GM23338 (cell line): ENCODE results near the gene ATF7IP. TPM values are rescaled to one million over a fixed set of nuclear protein-coding genes. Genes with fewer than 3 reads are reported as not detected.

Experiments used
- ATAC-seq: fragments of 200-7000 bp; cut with Tn5 transposase; 3 replicates; pipeline ENCODE4 v1.9.1; 2020
- DNase-seq: peaks from one replicate; pipeline ENCODE4 v3.0.0-alpha.2; 2015; ENCODE audit warnings: low spot score
- H2AFZ ChIP-seq: fragments of 200-600 bp; sonication (generic); 2 replicates; pipeline ENCODE4 v1.8.0; 2016; ENCODE audit warnings: antibody characterized with exemption, mild to moderate bottlenecking, moderate library complexity
- H3F3A ChIP-seq: fragments of 200-600 bp; sonication (generic); replicated peaks from 2 replicates; pipeline ENCODE4 v1.8.0; 2017; ENCODE audit warnings: antibody characterized with exemption, mixed run types, low read depth
- H3K27ac ChIP-seq: fragments of 200-600 bp; sonication (generic); 2 replicates; pipeline ENCODE4 v1.6.1; 2016; ENCODE audit warnings: low read depth
- H3K27me3 ChIP-seq: fragments of 200-600 bp; sonication (generic); 2 replicates; pipeline ENCODE4 v1.8.0; 2016; ENCODE audit warnings: mild to moderate bottlenecking, mixed run types, moderate library complexity; ENCODE audit not compliant: insufficient read depth
- H3K36me3 ChIP-seq: fragments of 200-600 bp; sonication (generic); 2 replicates; pipeline ENCODE4 v1.8.0; 2016; ENCODE audit warnings: mild to moderate bottlenecking; ENCODE audit not compliant: insufficient read depth
- H3K4me1 ChIP-seq: fragments of 200-600 bp; sonication (generic); 2 replicates; pipeline ENCODE4 v1.8.0; 2016; ENCODE audit warnings: mild to moderate bottlenecking, moderate library complexity; ENCODE audit not compliant: insufficient read depth
- H3K4me2 ChIP-seq: fragments of 200-600 bp; sonication (generic); 2 replicates; pipeline ENCODE4 v1.7.1; 2017; ENCODE audit warnings: mixed run types
- H3K4me3 ChIP-seq: fragments of 200-600 bp; sonication (generic); 2 replicates; pipeline ENCODE4 v1.6.1; 2016; ENCODE audit warnings: mixed run types
- H3K79me2 ChIP-seq: fragments of 200-600 bp; sonication (generic); replicated peaks from 2 replicates; pipeline ENCODE4 v1.8.0; 2017; ENCODE audit warnings: mild to moderate bottlenecking; ENCODE audit not compliant: insufficient read depth
- H3K9me2 ChIP-seq: fragments of 200-600 bp; sonication (generic); 2 replicates; pipeline ENCODE4 v1.8.0; 2017; ENCODE audit not compliant: insufficient read depth
- H4K20me1 ChIP-seq: fragments of 200-600 bp; sonication (generic); replicated peaks from 2 replicates; pipeline ENCODE4 v1.8.0; 2017; ENCODE audit warnings: mild to moderate bottlenecking; ENCODE audit not compliant: insufficient read depth
- H3K27ac Mint-ChIP-seq: 2 replicates; pipeline ENCODE4 v1.8.0; 2020; ENCODE audit warnings: inconsistent platforms, mild to moderate bottlenecking, moderate library complexity, mixed read lengths
- H3K27me3 Mint-ChIP-seq: 3 replicates; pipeline ENCODE4 v1.8.0; 2022; ENCODE audit warnings: low read depth, mild to moderate bottlenecking, moderate library complexity, mixed read lengths, inconsistent platforms; ENCODE audit not compliant: insufficient read depth, poor library complexity
- H3K36me3 Mint-ChIP-seq: 3 replicates; pipeline ENCODE4 v1.8.0; 2021; ENCODE audit warnings: low read depth, mild to moderate bottlenecking, inconsistent platforms, moderate library complexity, mixed read lengths
- H3K4me1 Mint-ChIP-seq: 3 replicates; pipeline ENCODE4 v1.8.0; 2020; ENCODE audit warnings: mild to moderate bottlenecking, inconsistent platforms, mixed read lengths
- H3K4me3 Mint-ChIP-seq: 3 replicates; pipeline ENCODE4 v1.8.0; 2021; ENCODE audit warnings: moderate library complexity, mild to moderate bottlenecking, inconsistent platforms, mixed read lengths
- H3K9me3 Mint-ChIP-seq: 3 replicates; pipeline ENCODE4 v1.8.0; 2020; ENCODE audit warnings: moderate library complexity, mild to moderate bottlenecking, inconsistent platforms, mixed read lengths
- CREB1 ChIP-seq: fragments of 250-450 bp; sonication (Bioruptor Pico); IDR thresholded peaks from 2 replicates; pipeline ENCODE4 v1.5.0; 2020; ENCODE audit warnings: low read depth, mild to moderate bottlenecking, moderate library complexity
- EZH2 ChIP-seq: fragments of 200-600 bp; sonication (generic); IDR thresholded peaks from one replicate; pipeline ENCODE4 v1.8.0; 2017; ENCODE audit warnings: antibody characterized with exemption, mild to moderate bottlenecking, low read depth; ENCODE audit not compliant: unreplicated experiment
- EZH2phosphoT487 ChIP-seq: fragments of 200-600 bp; sonication (generic); IDR thresholded peaks from one replicate; pipeline ENCODE4 v1.8.1; 2018; ENCODE audit warnings: antibody characterized with exemption; ENCODE audit not compliant: unreplicated experiment
- JUNB ChIP-seq: IDR thresholded peaks from one replicate; pipeline ENCODE4 v1.6.1; 2016; ENCODE audit warnings: antibody characterized with exemption; ENCODE audit not compliant: unreplicated experiment
- NANOG ChIP-seq: IDR thresholded peaks from 2 replicates; pipeline ENCODE4 v1.6.1; 2016; ENCODE audit warnings: antibody characterized with exemption, borderline replicate concordance
- POLR2AphosphoS5 ChIP-seq: IDR thresholded peaks from 2 replicates; pipeline ENCODE4 v1.6.1; 2016; ENCODE audit warnings: antibody characterized with exemption, low read depth
- ZNF114 ChIP-seq: fragments of 250-450 bp; sonication (Bioruptor Pico); IDR thresholded peaks from 2 replicates; pipeline ENCODE4 v1.5.0; 2020; ENCODE audit warnings: mild to moderate bottlenecking, moderate library complexity
- ZNF331 ChIP-seq: fragments of 250-450 bp; sonication (Bioruptor Pico); IDR thresholded peaks from 2 replicates; pipeline ENCODE4 v1.5.0; 2020; ENCODE audit warnings: low read depth, mild to moderate bottlenecking, moderate library complexity
- polyA plus RNA-seq: library from polyadenylated mRNA; unstranded; fragments of >200 nt; fragmentation: Nextera tagmentation; extraction: Ambion mirVana; gene quantifications from 2 replicates; pipeline ENCODE4 v1.2.1, GENCODE V29; 2016
- total RNA-seq: library from RNA; depleted of rRNA; stranded (reverse); fragments of >200 nt; shearing (Covaris generic); gene quantifications from 2 replicates; pipeline ENCODE4 v1.2.3, GENCODE V29; 2014
- TF ChIP-seq, protein P1 (sequence below): fragments of 250-450 bp; sonication (Bioruptor Pico); IDR thresholded peaks from 2 replicates; pipeline ENCODE4 v1.5.0; 2020; ENCODE audit warnings: mild to moderate bottlenecking, moderate library complexity

The ATF7IP gene
- total and polyA plus RNA-seq, 2 experiments from 2014 or later: 76.4 to 118 TPM

DNA sequence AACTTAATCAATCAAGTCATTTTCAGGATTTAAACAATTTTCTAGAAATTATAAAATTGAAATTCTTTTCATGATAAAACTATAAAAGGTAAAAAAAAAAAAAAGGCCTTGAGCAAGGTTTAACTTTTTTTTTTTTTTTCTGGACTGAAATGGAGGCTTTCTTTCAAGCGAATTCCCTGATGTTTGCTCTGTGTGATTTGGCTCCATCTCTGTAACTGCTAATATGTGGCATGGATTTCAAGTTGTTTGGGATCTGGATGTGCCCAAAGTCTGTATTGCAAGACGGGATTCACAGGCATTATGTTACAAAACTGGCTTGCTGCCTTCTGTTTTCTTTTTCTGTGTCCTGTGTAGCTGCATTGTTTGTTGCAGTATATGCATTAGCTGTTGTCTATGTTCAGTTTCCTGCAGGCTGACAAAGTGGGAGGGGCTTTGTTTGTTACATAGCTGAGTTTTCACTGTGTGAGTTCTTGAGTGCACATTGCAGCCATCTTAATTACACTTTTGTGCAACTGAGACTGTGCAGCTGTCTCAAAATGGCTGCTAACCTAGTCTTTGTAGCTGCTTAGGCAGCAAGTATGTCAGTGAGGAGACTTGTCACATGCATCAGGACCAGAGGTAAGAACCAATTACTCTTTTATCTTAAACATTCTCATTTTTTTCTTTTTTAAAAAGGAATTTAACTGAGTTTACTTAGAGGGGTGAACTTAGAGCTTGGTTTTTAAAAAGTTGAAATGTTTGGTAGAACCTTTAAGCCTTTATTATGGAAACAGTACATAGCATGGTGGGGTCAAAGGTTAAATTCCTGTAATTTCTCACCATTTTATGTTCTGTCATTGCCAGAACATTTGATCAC lies 19.5 kb downstream of the ATF7IP start:
- peaks cover 55% of the 10 kb centered on the region for H3K4me1 Mint-ChIP-seq
- ATAC-seq: peak; percentile 81
- TF ChIP-seq, protein P1, sequence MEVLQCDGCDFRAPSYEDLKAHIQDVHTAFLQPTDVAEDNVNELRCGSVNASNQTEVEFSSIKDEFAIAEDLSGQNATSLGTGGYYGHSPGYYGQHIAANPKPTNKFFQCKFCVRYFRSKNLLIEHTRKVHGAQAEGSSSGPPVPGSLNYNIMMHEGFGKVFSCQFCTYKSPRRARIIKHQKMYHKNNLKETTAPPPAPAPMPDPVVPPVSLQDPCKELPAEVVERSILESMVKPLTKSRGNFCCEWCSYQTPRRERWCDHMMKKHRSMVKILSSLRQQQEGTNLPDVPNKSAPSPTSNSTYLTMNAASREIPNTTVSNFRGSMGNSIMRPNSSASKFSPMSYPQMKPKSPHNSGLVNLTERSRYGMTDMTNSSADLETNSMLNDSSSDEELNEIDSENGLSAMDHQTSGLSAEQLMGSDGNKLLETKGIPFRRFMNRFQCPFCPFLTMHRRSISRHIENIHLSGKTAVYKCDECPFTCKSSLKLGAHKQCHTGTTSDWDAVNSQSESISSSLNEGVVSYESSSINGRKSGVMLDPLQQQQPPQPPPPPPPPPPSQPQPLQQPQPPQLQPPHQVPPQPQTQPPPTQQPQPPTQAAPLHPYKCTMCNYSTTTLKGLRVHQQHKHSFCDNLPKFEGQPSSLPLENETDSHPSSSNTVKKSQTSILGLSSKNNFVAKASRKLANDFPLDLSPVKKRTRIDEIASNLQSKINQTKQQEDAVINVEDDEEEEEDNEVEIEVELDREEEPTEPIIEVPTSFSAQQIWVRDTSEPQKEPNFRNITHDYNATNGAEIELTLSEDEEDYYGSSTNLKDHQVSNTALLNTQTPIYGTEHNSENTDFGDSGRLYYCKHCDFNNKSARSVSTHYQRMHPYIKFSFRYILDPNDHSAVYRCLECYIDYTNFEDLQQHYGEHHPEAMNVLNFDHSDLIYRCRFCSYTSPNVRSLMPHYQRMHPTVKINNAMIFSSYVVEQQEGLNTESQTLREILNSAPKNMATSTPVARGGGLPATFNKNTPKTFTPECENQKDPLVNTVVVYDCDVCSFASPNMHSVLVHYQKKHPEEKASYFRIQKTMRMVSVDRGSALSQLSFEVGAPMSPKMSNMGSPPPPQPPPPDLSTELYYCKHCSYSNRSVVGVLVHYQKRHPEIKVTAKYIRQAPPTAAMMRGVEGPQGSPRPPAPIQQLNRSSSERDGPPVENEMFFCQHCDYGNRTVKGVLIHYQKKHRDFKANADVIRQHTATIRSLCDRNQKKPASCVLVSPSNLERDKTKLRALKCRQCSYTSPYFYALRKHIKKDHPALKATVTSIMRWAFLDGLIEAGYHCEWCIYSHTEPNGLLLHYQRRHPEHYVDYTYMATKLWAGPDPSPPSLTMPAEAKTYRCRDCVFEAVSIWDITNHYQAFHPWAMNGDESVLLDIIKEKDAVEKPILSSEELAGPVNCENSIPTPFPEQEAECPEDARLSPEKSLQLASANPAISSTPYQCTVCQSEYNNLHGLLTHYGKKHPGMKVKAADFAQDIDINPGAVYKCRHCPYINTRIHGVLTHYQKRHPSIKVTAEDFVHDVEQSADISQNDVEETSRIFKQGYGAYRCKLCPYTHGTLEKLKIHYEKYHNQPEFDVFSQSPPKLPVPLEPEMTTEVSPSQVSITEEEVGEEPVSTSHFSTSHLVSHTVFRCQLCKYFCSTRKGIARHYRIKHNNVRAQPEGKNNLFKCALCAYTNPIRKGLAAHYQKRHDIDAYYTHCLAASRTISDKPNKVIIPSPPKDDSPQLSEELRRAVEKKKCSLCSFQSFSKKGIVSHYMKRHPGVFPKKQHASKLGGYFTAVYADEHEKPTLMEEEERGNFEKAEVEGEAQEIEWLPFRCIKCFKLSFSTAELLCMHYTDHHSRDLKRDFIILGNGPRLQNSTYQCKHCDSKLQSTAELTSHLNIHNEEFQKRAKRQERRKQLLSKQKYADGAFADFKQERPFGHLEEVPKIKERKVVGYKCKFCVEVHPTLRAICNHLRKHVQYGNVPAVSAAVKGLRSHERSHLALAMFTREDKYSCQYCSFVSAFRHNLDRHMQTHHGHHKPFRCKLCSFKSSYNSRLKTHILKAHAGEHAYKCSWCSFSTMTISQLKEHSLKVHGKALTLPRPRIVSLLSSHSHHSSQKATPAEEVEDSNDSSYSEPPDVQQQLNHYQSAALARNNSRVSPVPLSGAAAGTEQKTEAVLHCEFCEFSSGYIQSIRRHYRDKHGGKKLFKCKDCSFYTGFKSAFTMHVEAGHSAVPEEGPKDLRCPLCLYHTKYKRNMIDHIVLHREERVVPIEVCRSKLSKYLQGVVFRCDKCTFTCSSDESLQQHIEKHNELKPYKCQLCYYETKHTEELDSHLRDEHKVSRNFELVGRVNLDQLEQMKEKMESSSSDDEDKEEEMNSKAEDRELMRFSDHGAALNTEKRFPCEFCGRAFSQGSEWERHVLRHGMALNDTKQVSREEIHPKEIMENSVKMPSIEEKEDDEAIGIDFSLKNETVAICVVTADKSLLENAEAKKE (CRISPR knock-in tag): no peak
- TF ChIP-seq JUNB: no peak
- TF ChIP-seq ZNF331 (CRISPR knock-in tag): no peak
- no peak for TF ChIP-seq POLR2AphosphoS5
- TF ChIP-seq EZH2: no peak
- TF ChIP-seq ZNF114 (CRISPR knock-in tag): no peak
- no peak for TF ChIP-seq NANOG
- TF ChIP-seq EZH2phosphoT487: no peak
- no peak for TF ChIP-seq CREB1
- H3K27ac ChIP-seq: peak overlapping the region; percentile 83
- peak overlapping the region; percentile 56 for H3K4me3 Mint-ChIP-seq
- H3F3A ChIP-seq: no peaks in the 10 kb centered on the region
- peaks cover 24% of the 10 kb centered on the region for H3K36me3 Mint-ChIP-seq
- H3K27ac Mint-ChIP-seq: peak overlapping the region; percentile 97
- H3K79me2 ChIP-seq: peaks cover 100% of the 10 kb centered on the region
- H3K27me3 Mint-ChIP-seq: peaks cover 12% of the 10 kb centered on the region
- H3K4me2 ChIP-seq: peak overlapping the region; percentile 70
- H3K9me3 Mint-ChIP-seq: peaks cover 3% of the 10 kb centered on the region; the same call in 2 of the 3 replicates
- no peaks in the 10 kb centered on the region for H3K27me3 ChIP-seq
- no peaks in the 10 kb centered on the region for H3K9me2 ChIP-seq
- no peak overlapping the region for H2AFZ ChIP-seq
- peaks cover 62% of the 10 kb centered on the region for H3K4me1 ChIP-seq
- H4K20me1 ChIP-seq: no peaks in the 10 kb centered on the region; the same call in none of the 2 replicates
- DNase-seq: peak; percentile 82
- H3K4me3 ChIP-seq: peak overlapping the region; percentile 35
- no peaks in the 10 kb centered on the region for H3K36me3 ChIP-seq
